ENCODE results near the gene FGF3.
"Not testable (repeated sequence)": the region's sequence is repeated elsewhere in the genome, so short reads cannot be mapped to it uniquely, and the experiment has no call there.

Gene FGF3

DNA sequence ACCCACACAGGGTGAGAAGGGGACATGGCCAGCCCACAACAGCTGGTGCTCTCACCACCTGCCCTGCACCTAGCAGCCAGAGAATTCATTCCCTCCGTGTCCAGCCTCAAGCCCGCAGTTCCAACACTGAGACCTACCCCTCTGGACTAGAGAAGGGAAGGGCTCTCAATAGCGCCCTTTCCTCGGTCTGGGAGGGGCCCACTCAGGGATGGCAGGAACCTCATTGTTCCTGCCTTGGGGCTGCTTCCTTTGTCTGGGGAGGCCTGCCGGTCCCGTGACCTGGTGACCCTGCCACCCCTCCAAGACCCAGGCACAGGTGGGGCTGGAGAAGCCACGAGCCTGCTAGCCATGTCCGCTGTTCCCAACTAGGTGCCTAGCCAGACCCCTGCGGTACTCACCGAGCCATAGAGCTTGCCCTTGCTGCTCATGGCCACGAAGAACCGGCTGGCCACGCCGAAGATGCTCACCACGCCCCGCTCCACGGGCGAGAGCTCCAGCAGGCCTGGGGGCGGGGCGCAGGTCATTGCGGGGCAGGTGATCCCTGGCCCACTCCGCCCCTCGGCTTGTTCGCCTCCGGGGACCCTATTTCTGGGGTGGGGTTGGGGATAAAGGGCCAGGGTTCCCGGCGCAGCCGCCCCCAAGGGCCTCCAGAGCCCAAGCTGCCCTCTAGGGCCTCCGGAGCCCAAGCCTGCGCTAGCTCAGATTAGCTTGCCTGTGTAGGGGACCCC, 45.4 kb downstream of the FGF3 start:
- no peak for DNase-seq (ENCODE audit: low spot score)

DNA sequence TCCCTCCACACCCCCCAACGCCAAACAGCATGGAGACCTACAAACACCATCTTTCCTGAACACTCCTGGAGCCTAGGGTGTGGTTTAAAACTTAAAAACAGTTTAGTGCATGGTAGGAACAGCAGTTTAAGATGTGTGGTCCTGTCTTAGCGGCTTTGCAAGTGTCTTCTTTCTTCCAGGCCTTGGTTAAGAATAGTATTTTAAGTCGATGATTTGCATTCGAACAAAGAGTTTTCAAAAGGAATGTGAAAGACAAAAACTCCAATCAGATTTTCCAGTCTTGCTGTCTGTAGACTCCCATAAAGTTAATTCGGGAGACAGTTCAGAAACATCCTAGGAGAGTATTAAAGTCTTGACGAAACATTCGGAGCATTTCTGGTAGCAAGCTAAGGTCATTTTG, 47.8 kb downstream of the FGF3 start:
- DNase-seq (ENCODE audit: low spot score), result no peak

DNA sequence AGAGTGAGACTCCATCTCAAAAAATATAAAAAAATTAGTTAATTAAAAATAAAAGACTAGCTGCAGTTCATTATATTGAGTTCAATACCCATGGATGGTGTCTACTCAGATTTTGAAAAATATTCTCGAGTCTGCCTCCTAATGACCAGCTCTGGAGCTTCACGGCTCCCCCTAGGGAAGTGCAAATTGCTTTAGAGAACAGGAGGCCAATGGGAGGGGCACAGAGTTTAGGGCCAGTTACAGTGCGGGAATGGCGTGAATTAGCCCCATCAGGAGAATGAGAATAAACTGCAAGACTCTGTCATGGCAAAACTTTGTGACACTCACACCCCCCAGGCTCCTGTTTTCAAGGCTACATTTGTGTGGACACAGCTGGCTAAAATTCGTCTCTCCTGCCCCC, 48.7 kb downstream of the FGF3 start:
- no peak for DNase-seq (ENCODE audit: low spot score)

DNA sequence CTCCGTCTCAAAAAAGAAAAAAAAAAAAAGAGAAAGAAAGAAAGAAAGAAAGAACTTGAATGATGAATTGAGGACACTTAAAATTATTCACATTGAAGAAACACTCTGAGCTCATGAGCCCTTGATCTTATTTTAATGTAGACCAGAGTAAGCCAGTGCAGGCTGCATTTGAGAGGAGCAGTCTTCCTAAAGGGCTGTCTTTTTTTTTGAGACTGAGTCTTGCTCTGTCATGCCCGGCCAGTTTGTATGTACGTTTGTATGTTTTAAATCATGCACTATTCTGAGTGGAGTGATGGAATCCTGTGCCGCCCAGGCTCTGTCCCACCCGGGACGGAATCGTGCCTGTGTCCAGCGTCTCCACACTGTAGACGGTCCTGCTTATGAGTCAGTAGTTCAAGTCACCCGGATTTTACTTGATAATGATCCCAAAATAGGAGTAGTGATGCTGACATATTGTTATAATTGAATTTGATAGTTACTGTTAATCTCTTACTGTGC, 53.7 kb downstream of the FGF3 start:
- DNase-seq (ENCODE audit: low spot score), result no peak

DNA sequence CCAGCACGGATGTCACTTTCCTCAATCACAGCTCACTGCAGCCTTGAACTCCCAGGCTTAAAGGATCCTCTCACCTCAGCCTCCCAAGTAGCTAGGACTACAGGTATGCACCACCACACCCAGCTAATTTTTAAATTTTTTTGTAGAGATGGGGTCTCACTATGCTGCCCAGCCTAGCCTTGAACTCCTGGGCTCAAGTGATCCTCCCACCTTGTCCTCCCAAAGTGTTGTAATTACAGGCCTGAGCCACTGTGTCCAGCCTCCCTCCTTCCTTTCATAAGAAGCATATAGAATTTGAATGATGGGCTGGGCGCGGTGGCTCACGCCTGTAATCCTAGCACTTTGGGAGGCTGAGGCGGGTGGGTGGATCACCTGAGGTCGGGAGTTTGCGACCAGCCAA, 54.3 kb downstream of the FGF3 start:
- not testable (repeated sequence) for DNase-seq (ENCODE audit: low spot score)

DNA sequence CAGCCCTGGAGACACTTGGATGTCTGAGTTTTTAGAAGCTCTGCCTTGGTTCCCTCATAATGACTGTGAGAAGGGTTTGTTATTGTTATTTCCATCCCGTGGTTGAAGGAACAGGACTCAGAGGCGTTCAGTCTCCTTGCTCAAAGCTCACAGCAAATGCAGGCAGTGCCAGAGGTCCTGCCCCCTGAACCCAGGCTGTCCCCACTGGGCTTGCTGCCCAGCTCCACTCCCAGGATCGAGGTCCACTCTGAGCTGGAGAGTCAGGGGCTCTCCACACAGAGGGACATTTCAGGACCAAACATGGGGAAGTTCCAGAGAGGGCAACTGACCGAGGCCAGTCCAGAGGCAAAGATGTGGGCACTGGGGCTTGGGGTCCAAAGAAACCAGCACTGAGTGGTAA, 58.9 kb downstream of the FGF3 start:
- DNase-seq (ENCODE audit: low spot score), result no peak
